ENCODE data around the gene TOR2A.
A peak's percentile ranks its signal among the peaks of the same experiment; 100 is the strongest.

TOR2A gene

GRCh38 chr9:127723444-127723843 lies 11.7 kb downstream of the TOR2A start:
- no peak overlapping the region for H3K4me2 ChIP-seq (ENCODE audit: low read length)
- H3K9me3 ChIP-seq (replicated peaks; ENCODE audit: low read length) = no peaks in the 10 kb centered on the region
- H3K4me3 ChIP-seq (ENCODE audit: low read length) = no peak overlapping the region
- H3K36me3 ChIP-seq (ENCODE audit: insufficient read depth, low read length) = no peaks in the 10 kb centered on the region
- no peak overlapping the region for H3K9ac ChIP-seq (ENCODE audit: low read depth, low read length)
- H3K27me3 ChIP-seq (ENCODE audit: control insufficient read depth, insufficient read depth, low read length) = no peaks in the 10 kb centered on the region
- peaks cover 30% of the 10 kb centered on the region for H3K4me1 ChIP-seq (ENCODE audit: control insufficient read depth, insufficient read depth, low read length)

- Histone ChIP-seq H3K4me1 (ENCODE audit: control insufficient read depth, insufficient read depth, low read length) (peaks cover 30% of the 10 kb centered on the region), H3K9me3 (replicated peaks; ENCODE audit: low read length) (no peaks in the 10 kb centered on the region), H3K36me3 (ENCODE audit: insufficient read depth, low read length) (no peaks in the 10 kb centered on the region), H3K9ac (ENCODE audit: low read depth, low read length) (no peak overlapping the region), H3K27me3 (ENCODE audit: control insufficient read depth, insufficient read depth, low read length) (no peaks in the 10 kb centered on the region), H3K4me3 (ENCODE audit: low read length) (no peak overlapping the region), H3K4me2 (ENCODE audit: low read length) (no peak overlapping the region)
These were observed 12.1 kb downstream of the TOR2A start for GRCh38 chr9:127723013-127723412.

- Histone ChIP-seq H3K9me3 (replicated peaks; ENCODE audit: low read length) (no peaks in the 10 kb centered on the region), H3K4me1 (ENCODE audit: control insufficient read depth, insufficient read depth, low read length) (peaks cover 30% of the 10 kb centered on the region), H3K27me3 (ENCODE audit: control insufficient read depth, insufficient read depth, low read length) (no peaks in the 10 kb centered on the region), H3K36me3 (ENCODE audit: insufficient read depth, low read length) (no peaks in the 10 kb centered on the region), H3K4me3 (ENCODE audit: low read length) (no peak overlapping the region), H3K4me2 (ENCODE audit: low read length) (no peak overlapping the region), H3K9ac (ENCODE audit: low read depth, low read length) (no peak overlapping the region)
These were observed 12.9 kb downstream of the TOR2A start for GRCh38 chr9:127722055-127722745.

- no peak overlapping the region for H3K4me2 ChIP-seq (ENCODE audit: low read length)
- peaks cover 30% of the 10 kb centered on the region for H3K4me1 ChIP-seq (ENCODE audit: control insufficient read depth, insufficient read depth, low read length)
- no peak overlapping the region for H3K9ac ChIP-seq (ENCODE audit: low read depth, low read length)
- H3K4me3 ChIP-seq (ENCODE audit: low read length) = no peak overlapping the region
- no peaks in the 10 kb centered on the region for H3K27me3 ChIP-seq (ENCODE audit: control insufficient read depth, insufficient read depth, low read length)
- no peaks in the 10 kb centered on the region for H3K9me3 ChIP-seq (replicated peaks; ENCODE audit: low read length)
- H3K36me3 ChIP-seq (ENCODE audit: insufficient read depth, low read length) = no peaks in the 10 kb centered on the region
These were observed 13.7 kb downstream of the TOR2A start for GRCh38 chr9:127721391-127721821.

- Histone ChIP-seq H3K4me1 (ENCODE audit: control insufficient read depth, insufficient read depth, low read length) (peaks cover 35% of the 10 kb centered on the region), H3K9ac (ENCODE audit: low read depth, low read length) (no peak overlapping the region), H3K4me3 (ENCODE audit: low read length) (no peak overlapping the region)
These were observed 14.2 kb downstream of the TOR2A start for GRCh38 chr9:127720865-127721227.

GRCh38 chr9:127720031-127720864 lies 14.8 kb downstream of the TOR2A start:
- no peak overlapping the region for H3K4me3 ChIP-seq (ENCODE audit: low read length)
- H3K9ac ChIP-seq (ENCODE audit: low read depth, low read length) = no peak overlapping the region
- no peaks in the 10 kb centered on the region for H3K36me3 ChIP-seq (ENCODE audit: insufficient read depth, low read length)
- H3K9me3 ChIP-seq (replicated peaks; ENCODE audit: low read length) = no peaks in the 10 kb centered on the region
- no peaks in the 10 kb centered on the region for H3K27me3 ChIP-seq (ENCODE audit: control insufficient read depth, insufficient read depth, low read length)
- peaks cover 35% of the 10 kb centered on the region for H3K4me1 ChIP-seq (ENCODE audit: control insufficient read depth, insufficient read depth, low read length)
- H3K4me2 ChIP-seq (ENCODE audit: low read length) = no peak overlapping the region

More at GRCh38 chr9:127720865-127721227, 14.2 kb downstream of the TOR2A start:
- Histone ChIP-seq H3K9me3 (replicated peaks; ENCODE audit: low read length) (no peaks in the 10 kb centered on the region), H3K4me2 (ENCODE audit: low read length) (peak overlapping the region; percentile 44), H3K27me3 (ENCODE audit: control insufficient read depth, insufficient read depth, low read length) (no peaks in the 10 kb centered on the region), H3K36me3 (ENCODE audit: insufficient read depth, low read length) (no peaks in the 10 kb centered on the region)

GRCh38 chr9:127717766-127718165 lies 17.3 kb downstream of the TOR2A start:
- H3K9ac ChIP-seq (ENCODE audit: low read depth, low read length) = no peak overlapping the region
- H3K4me2 ChIP-seq (ENCODE audit: low read length) = no peak overlapping the region
- H3K9me3 ChIP-seq (replicated peaks; ENCODE audit: low read length) = no peaks in the 10 kb centered on the region
- H3K27me3 ChIP-seq (ENCODE audit: control insufficient read depth, insufficient read depth, low read length) = no peaks in the 10 kb centered on the region
- no peak overlapping the region for H3K4me3 ChIP-seq (ENCODE audit: low read length)
- no peaks in the 10 kb centered on the region for H3K36me3 ChIP-seq (ENCODE audit: insufficient read depth, low read length)
- H3K4me1 ChIP-seq (ENCODE audit: control insufficient read depth, insufficient read depth, low read length) = peaks cover 22% of the 10 kb centered on the region

- peak overlapping the region; percentile 86 for H3K4me3 ChIP-seq (ENCODE audit: low read length)
- no peaks in the 10 kb centered on the region for H3K36me3 ChIP-seq (ENCODE audit: insufficient read depth, low read length)
- peak overlapping the region; percentile 96 for H3K4me2 ChIP-seq (ENCODE audit: low read length)
- H3K4me1 ChIP-seq (ENCODE audit: control insufficient read depth, insufficient read depth, low read length) = peaks cover 22% of the 10 kb centered on the region
- H3K9me3 ChIP-seq (replicated peaks; ENCODE audit: low read length) = no peaks in the 10 kb centered on the region
- H3K9ac ChIP-seq (ENCODE audit: low read depth, low read length) = peak overlapping the region; percentile 85
- no peaks in the 10 kb centered on the region for H3K27me3 ChIP-seq (ENCODE audit: control insufficient read depth, insufficient read depth, low read length)
These were observed 18.7 kb downstream of the TOR2A start for GRCh38 chr9:127716412-127716811.

GRCh38 chr9:127715470-127716337 lies 19.4 kb downstream of the TOR2A start, which contains the start of the genes PTRH1 and TTC16:
Gene PTRH1, minus strand, starts transcription at chr9:127715663. Its CDS starts 24 bp downstream, at chr9:127715639.
Gene TTC16, plus strand, starts transcription at chr9:127716079. Its CDS starts 67 bp downstream, at chr9:127716146.
- Histone ChIP-seq H3K9me3 (replicated peaks; ENCODE audit: low read length) (no peaks in the 10 kb centered on the region), H3K4me2 (ENCODE audit: low read length) (peak within 1 kb of the TSS; percentile 96), H3K9ac (ENCODE audit: low read depth, low read length) (peak within 1 kb of the TSS; percentile 85), H3K27me3 (ENCODE audit: control insufficient read depth, insufficient read depth, low read length) (no peaks in the 10 kb centered on the region), H3K4me3 (ENCODE audit: low read length) (peak within 1 kb of the TSS; percentile 86), H3K36me3 (ENCODE audit: insufficient read depth, low read length) (no peaks in the 10 kb centered on the region), H3K4me1 (ENCODE audit: control insufficient read depth, insufficient read depth, low read length) (peaks cover 16% of the 10 kb centered on the region)

- Histone ChIP-seq H3K4me3 (ENCODE audit: low read length) (peak overlapping the region; percentile 86), H3K9me3 (replicated peaks; ENCODE audit: low read length) (no peaks in the 10 kb centered on the region), H3K36me3 (ENCODE audit: insufficient read depth, low read length) (no peaks in the 10 kb centered on the region), H3K27me3 (ENCODE audit: control insufficient read depth, insufficient read depth, low read length) (no peaks in the 10 kb centered on the region), H3K4me1 (ENCODE audit: control insufficient read depth, insufficient read depth, low read length) (peaks cover 12% of the 10 kb centered on the region), H3K4me2 (ENCODE audit: low read length) (peak overlapping the region; percentile 96), H3K9ac (ENCODE audit: low read depth, low read length) (peak overlapping the region; percentile 85)
These were observed 20.1 kb downstream of the TOR2A start for GRCh38 chr9:127714951-127715469.

Data from skeletal muscle satellite cell (primary cell).